ENCODE results near the gene SLC1A2.

GRCh38 chr11:35390737-35391682 is 28.3 kb downstream of the SLC1A2 start:
- TF ChIP-seq EP300 (IDR thresholded peaks at IDR 0.05), result no peak
- TF ChIP-seq POLR2A (IDR thresholded peaks at IDR 0.05), result no peak
